A549 (cell line): ENCODE measurements around the gene ATP6V1A. TPM values are rescaled to one million over a fixed set of nuclear protein-coding genes. Genes with fewer than 3 reads are reported as not detected.

Source experiments
- ATAC-seq, 2 experiments: fragments of 200-7000 bp in 1 of 2; fragments of >200 bp in 1 of 2; cut with Nextera tagmentation in 1 of 2; cut with Tn5 transposase in 1 of 2; 3 replicates each; pipeline versions ENCODE4 v1.8.0 to v1.9.1; 2018 to 2020; ENCODE audit warnings: mild to moderate bottlenecking in 1 of 2, moderate library complexity in 1 of 2
- CTCF ChIA-PET: fragments of 300-600 bp; sonication (Branson Sonifier 250); formaldehyde crosslinking; extraction: SDS; loops from one replicate; lab custom pipeline; 2021; ENCODE audit warnings: antibody characterized with exemption, inconsistent platforms; lab: Yijun Ruan, JAX
- POLR2A ChIA-PET: fragments of 350-600 bp; formaldehyde crosslinking; extraction: SDS; loops from one replicate; lab custom pipeline; 2021; ENCODE audit warnings: antibody characterized with exemption, inconsistent platforms; lab: Yijun Ruan, JAX
- DNase-seq, 2 experiments: peaks; one replicate each; pipeline versions ENCODE4 v3.0.0 to v3.0.0-alpha.2; 2011 to 2016; ENCODE audit warnings: low read depth in 1 of 2, low spot score in 1 of 2
- FAIRE-seq: peaks from 2 replicates; lab custom pipeline; 2011; peaks lifted over from hg19 to GRCh38; lab: Jason Lieb, UNC
- H3K27ac ChIP-seq, 2 experiments: fragments of >200 bp; sonication (Bioruptor Twin); formaldehyde crosslinking; 3 replicates each; pipeline ENCODE4 v1.5.1; 2016 to 2017
- H3K4me1 ChIP-seq: fragments of >200 bp; sonication (Bioruptor Twin); formaldehyde crosslinking; 3 replicates; pipeline ENCODE4 v1.6.1; 2016
- H3K4me2 ChIP-seq: fragments of >200 bp; sonication (Bioruptor Twin); formaldehyde crosslinking; 3 replicates; pipeline ENCODE4 v1.6.1; 2016
- H3K4me3 ChIP-seq: fragments of >200 bp; sonication (Bioruptor Twin); formaldehyde crosslinking; 3 replicates; pipeline ENCODE4 v1.5.1; 2016
- H3K9me3 ChIP-seq: fragments of >200 bp; sonication (Bioruptor Twin); formaldehyde crosslinking; 3 replicates; pipeline ENCODE4 v1.6.1; 2016
- CEBPB ChIP-seq, 2 experiments: fragments of >200 bp in 1 of 2; sonication (Bioruptor Twin) in 1 of 2; formaldehyde crosslinking in 1 of 2; IDR thresholded peaks; 2 replicates each; pipeline ENCODE4 v1.6.1; 2012 to 2016
- CHD4 ChIP-seq: fragments of 200-600 bp; sonication (generic); IDR thresholded peaks from 2 replicates; pipeline ENCODE4 v1.6.1; 2016; ENCODE audit warnings: antibody characterized with exemption, mild to moderate bottlenecking, borderline replicate concordance
- EP300 ChIP-seq, 2 experiments: fragments of >200 bp; sonication (Bioruptor Twin); formaldehyde crosslinking; IDR thresholded peaks; 2 replicates in 1 of 2; 3 replicates in 1 of 2; pipeline ENCODE4 v1.6.1; 2016 to 2017
- FOSB ChIP-seq: fragments of 250-450 bp; sonication (Bioruptor Pico); IDR thresholded peaks from 2 replicates; pipeline ENCODE4 v1.5.0; 2020; ENCODE audit warnings: mild to moderate bottlenecking, moderate library complexity
- GATA3 ChIP-seq: IDR thresholded peaks from 2 replicates; pipeline ENCODE4 v1.6.1; 2012; ENCODE audit warnings: borderline replicate concordance
- HDAC2 ChIP-seq: fragments of 200-600 bp; sonication (generic); IDR thresholded peaks from 2 replicates; pipeline ENCODE4 v1.6.1; 2016
- HOXB13 ChIP-seq: fragments of 250-450 bp; sonication (Bioruptor Pico); IDR thresholded peaks from 2 replicates; pipeline ENCODE4 v1.5.0; 2020; ENCODE audit warnings: low read depth, mild to moderate bottlenecking, moderate library complexity
- JUN ChIP-seq, 2 experiments: fragments of >200 bp; sonication (Bioruptor Twin); formaldehyde crosslinking; IDR thresholded peaks; 2 replicates in 1 of 2; 3 replicates in 1 of 2; pipeline ENCODE4 v1.6.1; 2016 to 2017
- JUNB ChIP-seq: fragments of >200 bp; sonication (Bioruptor Twin); formaldehyde crosslinking; IDR thresholded peaks from 2 replicates; pipeline ENCODE4 v1.6.1; 2016
- KDM1A ChIP-seq: fragments of 200-600 bp; sonication (generic); IDR thresholded peaks from 2 replicates; pipeline ENCODE4 v1.6.1; 2016; ENCODE audit warnings: low read depth, mild to moderate bottlenecking
- KDM5A ChIP-seq: fragments of 200-600 bp; sonication (generic); IDR thresholded peaks from 2 replicates; pipeline ENCODE4 v1.6.1; 2016; ENCODE audit warnings: antibody characterized with exemption, mild to moderate bottlenecking
- NPAS2 ChIP-seq: fragments of 250-450 bp; sonication (Bioruptor Pico); IDR thresholded peaks from 2 replicates; pipeline ENCODE4 v1.8.0; 2022; ENCODE audit warnings: mild to moderate bottlenecking, moderate library complexity, borderline replicate concordance
- POLR2A ChIP-seq: IDR thresholded peaks from 2 replicates; pipeline ENCODE4 v1.6.1; 2012; ENCODE audit warnings: mild to moderate bottlenecking, low read length
- RCOR1 ChIP-seq: fragments of 150-350 bp; IDR thresholded peaks from 2 replicates; pipeline ENCODE4 v1.6.1; 2014; ENCODE audit warnings: antibody characterized with exemption, low read length, low read depth
- RNF2 ChIP-seq: fragments of 200-600 bp; sonication (generic); IDR thresholded peaks from 2 replicates; pipeline ENCODE4 v1.6.1; 2016; ENCODE audit warnings: low read depth, mild to moderate bottlenecking, antibody characterized with exemption, moderate library complexity, borderline replicate concordance
- TFCP2L1 ChIP-seq: fragments of 250-450 bp; sonication (Bioruptor Pico); IDR thresholded peaks from 2 replicates; pipeline ENCODE4 v1.5.0; 2021; ENCODE audit warnings: mild to moderate bottlenecking
- TP53 ChIP-seq: fragments of 250-450 bp; sonication (Bioruptor Pico); IDR thresholded peaks from 2 replicates; pipeline ENCODE4 v1.5.0; 2021; ENCODE audit warnings: mild to moderate bottlenecking, moderate library complexity
- ZC3H11A ChIP-seq: fragments of 450-650 bp; IDR thresholded peaks from 2 replicates; pipeline ENCODE4 v1.6.1; 2014; ENCODE audit warnings: antibody characterized with exemption, mild to moderate bottlenecking
- ZNF302 ChIP-seq: fragments of 250-450 bp; sonication (Bioruptor Pico); IDR thresholded peaks from 2 replicates; pipeline ENCODE4 v1.9.0; 2021; ENCODE audit warnings: inconsistent platforms, mild to moderate bottlenecking, moderate library complexity
- WGBS: methylation state at CpG from one replicate; pipeline ENCODE4 v1.1.6; 2017; ENCODE audit errors: missing lambda C conversion rate; 5-methylcytosine and 5-hydroxymethylcytosine counted together
- polyA plus RNA-seq, 4 experiments: library from polyadenylated mRNA; depleted of rRNA in 3 of 4; stranded (reverse); fragments of >200 nt; fragmentation: RNase III in 1 of 4; extraction: RNeasy Plus Mini Kit Qiagen cat#74134 plus additional on column Dnase treatment in 1 of 4; gene quantifications; 2 replicates in 3 of 4; 3 replicates in 1 of 4; pipeline ENCODE4 v1.2.3, GENCODE V29; 2011 to 2017
- TF ChIP-seq, protein P1 (sequence below): fragments of 450-650 bp; IDR thresholded peaks from 2 replicates; pipeline ENCODE4 v1.6.1; 2014; ENCODE audit warnings: antibody characterized with exemption
- TF ChIP-seq, protein P2 (sequence below): fragments of 250-450 bp; sonication (Bioruptor Pico); IDR thresholded peaks from 2 replicates; pipeline ENCODE4 v1.5.0; 2020; ENCODE audit warnings: low read depth, mild to moderate bottlenecking, moderate library complexity
- TF ChIP-seq, protein P3 (sequence below): IDR thresholded peaks from 2 replicates; pipeline ENCODE4 v1.6.1; 2012
- TF ChIP-seq, protein P4 (sequence below): IDR thresholded peaks from 2 replicates; pipeline ENCODE4 v1.6.1; 2012
- TF ChIP-seq, protein P5 (sequence below): fragments of >200 bp; sonication (Bioruptor Twin); formaldehyde crosslinking; IDR thresholded peaks from 2 replicates; pipeline ENCODE4 v1.6.1; 2016
- TF ChIP-seq, protein P6 (sequence below): fragments of 150-350 bp; IDR thresholded peaks from 2 replicates; pipeline ENCODE4 v1.6.1; 2014; ENCODE audit warnings: low read depth, mild to moderate bottlenecking, low read length
- TF ChIP-seq, protein P7 (sequence below): fragments of 250-450 bp; sonication (Bioruptor Pico); IDR thresholded peaks from 2 replicates; pipeline ENCODE4 v1.5.0; 2021; ENCODE audit warnings: mild to moderate bottlenecking, moderate library complexity, borderline replicate concordance

Gene ATP6V1A
- polyA plus RNA-seq, 2 of the 4 experiments (the other 2 are of a cell fraction): 23.4 to 39.8 TPM

DNA sequence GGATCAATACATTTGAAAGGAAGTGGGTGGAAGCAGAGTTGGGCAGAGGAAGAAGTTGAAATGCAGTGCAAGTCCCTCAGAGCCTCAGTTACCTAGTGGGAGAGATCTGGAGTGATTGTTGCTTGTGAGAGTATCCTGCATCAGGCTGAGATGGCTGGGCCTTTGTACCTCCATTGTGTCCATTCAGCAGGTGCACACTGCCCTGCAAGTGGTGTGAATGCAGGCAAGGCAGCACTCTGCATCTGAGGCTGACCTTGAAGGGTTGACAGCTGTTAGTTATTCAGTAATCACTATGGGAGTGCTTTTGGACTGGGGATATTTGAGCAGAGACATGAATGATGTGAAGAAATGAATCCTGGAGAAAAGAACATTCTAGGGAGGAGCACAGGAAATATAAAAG, 25.2 kb downstream of the ATP6V1A start:
- ATAC-seq: no peak
- TF ChIP-seq, protein P1, sequence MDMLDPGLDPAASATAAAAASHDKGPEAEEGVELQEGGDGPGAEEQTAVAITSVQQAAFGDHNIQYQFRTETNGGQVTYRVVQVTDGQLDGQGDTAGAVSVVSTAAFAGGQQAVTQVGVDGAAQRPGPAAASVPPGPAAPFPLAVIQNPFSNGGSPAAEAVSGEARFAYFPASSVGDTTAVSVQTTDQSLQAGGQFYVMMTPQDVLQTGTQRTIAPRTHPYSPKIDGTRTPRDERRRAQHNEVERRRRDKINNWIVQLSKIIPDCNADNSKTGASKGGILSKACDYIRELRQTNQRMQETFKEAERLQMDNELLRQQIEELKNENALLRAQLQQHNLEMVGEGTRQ: no peak
- TF ChIP-seq RCOR1 (no peak), TFCP2L1 (CRISPR knock-in tag) (no peak), TP53 (no peak), EP300 (IDR thresholded peaks at IDR 0.05) (no peak)
- TF ChIP-seq, all 56 proteins: peak for 0
- Histone ChIP-seq H3K4me2 (no peak overlapping the region), H3K4me3 (no peak overlapping the region), H3K9me3 (no peaks in the 10 kb centered on the region), H3K4me1 (peaks cover 9% of the 10 kb centered on the region; the same call in 2 of the 3 replicates), H3K27ac (no peak overlapping the region)
- no peak for DNase-seq
- ChIA-PET POLR2A (no interaction called here), CTCF (no interaction called here)
- no peak for FAIRE-seq

DNA sequence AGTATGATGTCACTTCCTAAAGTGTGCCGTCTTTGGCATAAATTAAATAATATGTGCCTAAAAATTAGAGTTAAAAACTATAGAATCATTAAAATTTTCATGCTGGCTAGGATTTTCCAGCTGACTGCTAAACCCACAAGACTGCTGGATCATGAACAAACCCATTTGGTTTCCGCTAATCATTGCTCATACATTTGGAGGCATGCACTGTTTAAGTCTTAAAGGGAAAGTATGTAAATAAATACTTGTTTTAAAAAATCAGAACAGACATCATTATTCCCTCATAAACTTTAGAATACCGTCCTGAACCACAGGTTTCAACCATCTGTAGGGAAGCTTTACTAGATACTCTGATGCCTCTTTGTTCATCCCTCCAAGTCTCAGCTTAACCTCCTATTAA, 26.5 kb downstream of the ATP6V1A start:
- ATAC-seq (no peak), FAIRE-seq (no peak)
- H3K4me3 ChIP-seq: no peak overlapping the region
- peaks cover 9% of the 10 kb centered on the region; the same call in 2 of the 3 replicates for H3K4me1 ChIP-seq
- ChIA-PET POLR2A (no interaction called here), CTCF (interaction anchor here (0.6 kb wide), 1 partner anchor 15 kb away, joined by 3 read pairs; no protein-coding TSS in a partner anchor)
- H3K4me2 ChIP-seq: no peak overlapping the region
- H3K27ac ChIP-seq: no peak overlapping the region
- 87% methylated on average over 3 of the region's 3 CpGs for WGBS
- TF ChIP-seq, protein P2, sequence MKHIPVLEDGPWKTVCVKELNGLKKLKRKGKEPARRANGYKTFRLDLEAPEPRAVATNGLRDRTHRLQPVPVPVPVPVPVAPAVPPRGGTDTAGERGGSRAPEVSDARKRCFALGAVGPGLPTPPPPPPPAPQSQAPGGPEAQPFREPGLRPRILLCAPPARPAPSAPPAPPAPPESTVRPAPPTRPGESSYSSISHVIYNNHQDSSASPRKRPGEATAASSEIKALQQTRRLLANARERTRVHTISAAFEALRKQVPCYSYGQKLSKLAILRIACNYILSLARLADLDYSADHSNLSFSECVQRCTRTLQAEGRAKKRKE: no peak
- TF ChIP-seq, protein P3, sequence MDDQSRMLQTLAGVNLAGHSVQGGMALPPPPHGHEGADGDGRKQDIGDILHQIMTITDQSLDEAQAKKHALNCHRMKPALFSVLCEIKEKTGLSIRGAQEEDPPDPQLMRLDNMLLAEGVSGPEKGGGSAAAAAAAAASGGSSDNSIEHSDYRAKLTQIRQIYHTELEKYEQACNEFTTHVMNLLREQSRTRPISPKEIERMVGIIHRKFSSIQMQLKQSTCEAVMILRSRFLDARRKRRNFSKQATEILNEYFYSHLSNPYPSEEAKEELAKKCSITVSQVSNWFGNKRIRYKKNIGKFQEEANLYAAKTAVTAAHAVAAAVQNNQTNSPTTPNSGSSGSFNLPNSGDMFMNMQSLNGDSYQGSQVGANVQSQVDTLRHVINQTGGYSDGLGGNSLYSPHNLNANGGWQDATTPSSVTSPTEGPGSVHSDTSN: no peak
- TF ChIP-seq ZNF302 (CRISPR knock-in tag) (no peak), FOSB (CRISPR knock-in tag) (no peak), KDM1A (no peak), POLR2A (no peak), HOXB13 (CRISPR knock-in tag) (no peak), KDM5A (no peak), GATA3 (no peak), RNF2 (no peak), JUN (IDR thresholded peaks at IDR 0.05) (no peak)
- TF ChIP-seq, protein P4, sequence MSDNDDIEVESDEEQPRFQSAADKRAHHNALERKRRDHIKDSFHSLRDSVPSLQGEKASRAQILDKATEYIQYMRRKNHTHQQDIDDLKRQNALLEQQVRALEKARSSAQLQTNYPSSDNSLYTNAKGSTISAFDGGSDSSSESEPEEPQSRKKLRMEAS: no peak
- TF ChIP-seq, protein P5, sequence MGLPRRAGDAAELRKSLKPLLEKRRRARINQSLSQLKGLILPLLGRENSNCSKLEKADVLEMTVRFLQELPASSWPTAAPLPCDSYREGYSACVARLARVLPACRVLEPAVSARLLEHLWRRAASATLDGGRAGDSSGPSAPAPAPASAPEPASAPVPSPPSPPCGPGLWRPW: no peak
- TF ChIP-seq, protein P1: no peak
- TF ChIP-seq, protein P6, sequence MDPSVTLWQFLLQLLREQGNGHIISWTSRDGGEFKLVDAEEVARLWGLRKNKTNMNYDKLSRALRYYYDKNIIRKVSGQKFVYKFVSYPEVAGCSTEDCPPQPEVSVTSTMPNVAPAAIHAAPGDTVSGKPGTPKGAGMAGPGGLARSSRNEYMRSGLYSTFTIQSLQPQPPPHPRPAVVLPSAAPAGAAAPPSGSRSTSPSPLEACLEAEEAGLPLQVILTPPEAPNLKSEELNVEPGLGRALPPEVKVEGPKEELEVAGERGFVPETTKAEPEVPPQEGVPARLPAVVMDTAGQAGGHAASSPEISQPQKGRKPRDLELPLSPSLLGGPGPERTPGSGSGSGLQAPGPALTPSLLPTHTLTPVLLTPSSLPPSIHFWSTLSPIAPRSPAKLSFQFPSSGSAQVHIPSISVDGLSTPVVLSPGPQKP: no peak
- TF ChIP-seq, all 56 proteins: peak for 0
- no peak for DNase-seq
- no peaks in the 10 kb centered on the region for H3K9me3 ChIP-seq

DNA sequence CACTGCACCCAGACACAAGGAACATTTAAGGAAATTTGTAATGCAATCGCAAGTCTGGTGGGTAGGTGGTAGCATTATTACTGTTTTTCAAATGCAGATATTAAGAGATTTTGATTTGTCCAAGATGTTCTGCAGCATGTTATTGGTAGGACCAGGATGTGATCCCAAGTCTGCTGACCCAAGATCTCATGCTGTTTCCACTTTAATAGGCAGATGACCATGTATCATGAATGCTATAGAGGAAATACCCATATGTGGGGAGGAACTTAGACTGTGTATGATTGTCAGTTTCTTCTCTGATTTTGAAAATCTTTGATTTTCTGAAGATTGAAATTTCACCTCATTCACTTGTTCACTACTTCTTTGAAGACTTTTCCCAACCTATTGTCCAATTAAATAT, 28.7 kb downstream of the ATP6V1A start:
- FAIRE-seq (no peak), ATAC-seq (no peak), DNase-seq (no peak)
- CTCF ChIA-PET: interaction anchor here (0.7 kb wide), 1 partner anchor 1179 kb away, joined by 3 read pairs; no protein-coding TSS in a partner anchor
- Histone ChIP-seq H3K4me3 (no peak overlapping the region), H3K4me2 (no peak overlapping the region), H3K27ac (no peak overlapping the region), H3K9me3 (no peaks in the 10 kb centered on the region), H3K4me1 (no peaks in the 10 kb centered on the region)
- POLR2A ChIA-PET: no interaction called here
- TF ChIP-seq NPAS2 (CRISPR knock-in tag): no peak
- no peak for TF ChIP-seq KDM5A
- no peak for TF ChIP-seq HOXB13 (CRISPR knock-in tag)
- TF ChIP-seq JUNB: no peak
- TF ChIP-seq KDM1A: no peak
- TF ChIP-seq ZC3H11A: no peak
- TF ChIP-seq TP53: no peak
- TF ChIP-seq, protein P7, sequence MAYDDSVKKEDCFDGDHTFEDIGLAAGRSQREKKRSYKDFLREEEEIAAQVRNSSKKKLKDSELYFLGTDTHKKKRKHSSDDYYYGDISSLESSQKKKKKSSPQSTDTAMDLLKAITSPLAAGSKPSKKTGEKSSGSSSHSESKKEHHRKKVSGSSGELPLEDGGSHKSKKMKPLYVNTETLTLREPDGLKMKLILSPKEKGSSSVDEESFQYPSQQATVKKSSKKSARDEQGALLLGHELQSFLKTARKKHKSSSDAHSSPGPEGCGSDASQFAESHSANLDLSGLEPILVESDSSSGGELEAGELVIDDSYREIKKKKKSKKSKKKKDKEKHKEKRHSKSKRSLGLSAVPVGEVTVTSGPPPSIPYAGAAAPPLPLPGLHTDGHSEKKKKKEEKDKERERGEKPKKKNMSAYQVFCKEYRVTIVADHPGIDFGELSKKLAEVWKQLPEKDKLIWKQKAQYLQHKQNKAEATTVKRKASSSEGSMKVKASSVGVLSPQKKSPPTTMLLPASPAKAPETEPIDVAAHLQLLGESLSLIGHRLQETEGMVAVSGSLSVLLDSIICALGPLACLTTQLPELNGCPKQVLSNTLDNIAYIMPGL (CRISPR knock-in tag): no peak
- no peak for TF ChIP-seq HDAC2
- TF ChIP-seq CEBPB (IDR thresholded peaks at IDR 0.05): no peak
- TF ChIP-seq FOSB (CRISPR knock-in tag): no peak
- no peak for TF ChIP-seq CHD4
- TF ChIP-seq, protein P5: no peak
- TF ChIP-seq JUN (IDR thresholded peaks at IDR 0.05): no peak
- 91% methylated on average over 1 of the region's 1 CpG for WGBS
